Activated T-helper 2 cell treated with anti-CD3 and anti-CD28 coated beads, Interferon-gamma antibody, Interleukin-2, Interleukin-4, amounts not matched to agents 10 μg/mL and 5 μg/mL and 100 μg/mL, durations not matched to agents 14 hours and 24 hours and 36 hours (primary cell): ENCODE data around the gene KRTAP2-1. TPM values are rescaled to one million over a fixed set of nuclear protein-coding genes. Genes with fewer than 3 reads are reported as not detected.

ENCODE experiments used
- DNase-seq: peaks from one replicate; pipeline ENCODE4 v3.0.0; 2021; ENCODE audit warnings: low spot score
- H3K27ac Mint-ChIP-seq: one replicate; pipeline ENCODE4 v1.8.0; 2021; ENCODE audit warnings: mixed read lengths
- H3K27me3 Mint-ChIP-seq: one replicate; pipeline ENCODE4 v1.8.0; 2021; ENCODE audit warnings: low read depth, mixed read lengths
- H3K36me3 Mint-ChIP-seq: one replicate; pipeline ENCODE4 v1.8.0; 2021; ENCODE audit warnings: low read depth, mixed read lengths
- H3K4me1 Mint-ChIP-seq: one replicate; pipeline ENCODE4 v1.8.0; 2021; ENCODE audit warnings: low read depth, mixed read lengths
- H3K4me3 Mint-ChIP-seq: one replicate; pipeline ENCODE4 v1.8.0; 2021; ENCODE audit warnings: low read depth, mild to moderate bottlenecking, moderate library complexity, mixed read lengths
- H3K9me3 Mint-ChIP-seq: one replicate; pipeline ENCODE4 v1.8.0; 2021; ENCODE audit warnings: mixed read lengths
- intact Hi-C: fragments of 100-400 bp; cut with micrococcal nuclease; formaldehyde crosslinking; loops from one replicate; pipeline ENCODE4 v1.15.1; 2023
- total RNA-seq: library from RNA; stranded (reverse); gene quantifications from 2 replicates; pipeline ENCODE4 v1.2.3, GENCODE V29; 2022

KRTAP2-1 gene
- total RNA-seq, 1 donor from 2014 or later: not detected

GRCh38 chr17:40997361-40997760 lies 49.8 kb downstream of the KRTAP2-1 start:
- DNase-seq: no peak
- peaks cover 36% of the 10 kb centered on the region for H3K27me3 Mint-ChIP-seq
- no peaks in the 10 kb centered on the region for H3K9me3 Mint-ChIP-seq
- no peaks in the 10 kb centered on the region for H3K4me1 Mint-ChIP-seq
- intact Hi-C loops: no loop called here
- no peaks in the 10 kb centered on the region for H3K36me3 Mint-ChIP-seq
- H3K4me3 Mint-ChIP-seq: no peak overlapping the region
- H3K27ac Mint-ChIP-seq: no peak overlapping the region

GRCh38 chr17:40996829-40997228 lies 50.3 kb downstream of the KRTAP2-1 start:
- Mint-ChIP-seq H3K4me1 (no peaks in the 10 kb centered on the region), H3K27ac (no peak overlapping the region), H3K27me3 (peaks cover 39% of the 10 kb centered on the region), H3K36me3 (no peaks in the 10 kb centered on the region), H3K4me3 (no peak overlapping the region), H3K9me3 (no peaks in the 10 kb centered on the region)
- no peak for DNase-seq
- intact Hi-C loops: no loop called here

Other genes starting within 250 kb of the KRTAP2-1 start
- gene KRT28, start 247.4 kb downstream of the KRTAP2-1 start, total RNA-seq: not detected in 2 replicates
- 27.8 and 29.1 TPM in 2 replicates for gene KRT10, start 224.7 kb downstream of the KRTAP2-1 start, total RNA-seq
- gene KRT12, start 180.1 kb downstream of the KRTAP2-1 start, total RNA-seq: not detected in 2 replicates
- gene KRT20, start 162.1 kb downstream of the KRTAP2-1 start, total RNA-seq: not detected in 2 replicates
- not detected in 2 replicates for gene KRT23, start 109.7 kb downstream of the KRTAP2-1 start, total RNA-seq
- not detected in 2 replicates for gene KRT39, start 80.4 kb downstream of the KRTAP2-1 start, total RNA-seq
- gene KRT40, start 63.0 kb downstream of the KRTAP2-1 start, total RNA-seq: not detected in 2 replicates
- not detected in 2 replicates for gene KRTAP3-3, start 53.2 kb downstream of the KRTAP2-1 start, total RNA-seq
- gene KRTAP3-2, start 47.4 kb downstream of the KRTAP2-1 start, total RNA-seq: not detected in 2 replicates
- not detected in 2 replicates for gene KRTAP3-1, start 38.2 kb downstream of the KRTAP2-1 start, total RNA-seq
- gene KRTAP1-5, start 20.1 kb downstream of the KRTAP2-1 start, total RNA-seq: not detected in 2 replicates
- gene KRTAP1-4, start 17.1 kb downstream of the KRTAP2-1 start, total RNA-seq: not detected in 2 replicates
- gene KRTAP1-3, start 12.4 kb downstream of the KRTAP2-1 start, total RNA-seq: not detected in 2 replicates
- not detected in 2 replicates for gene KRTAP1-1, start 5.9 kb downstream of the KRTAP2-1 start, total RNA-seq
- not detected in 2 replicates for gene KRTAP2-2, start 7.9 kb upstream of the KRTAP2-1 start, total RNA-seq
- not detected in 2 replicates for gene KRTAP2-3, start 12.8 kb upstream of the KRTAP2-1 start, total RNA-seq
- gene KRTAP2-4, start 18.6 kb upstream of the KRTAP2-1 start, total RNA-seq: not detected in 2 replicates
- gene KRTAP4-7, start 36.8 kb upstream of the KRTAP2-1 start, total RNA-seq: not detected in 2 replicates
- gene KRTAP4-8, start 50.8 kb upstream of the KRTAP2-1 start, total RNA-seq: not detected in 2 replicates
- gene KRTAP4-16, start 54.9 kb upstream of the KRTAP2-1 start, total RNA-seq: not detected in 2 replicates
- gene KRTAP4-9, start 58.1 kb upstream of the KRTAP2-1 start, total RNA-seq: not detected in 2 replicates
- not detected in 2 replicates for gene KRTAP4-11, start 71.1 kb upstream of the KRTAP2-1 start, total RNA-seq
- gene KRTAP4-12, start 76.9 kb upstream of the KRTAP2-1 start, total RNA-seq: not detected in 2 replicates
- not detected in 2 replicates for gene KRTAP4-6, start 93.2 kb upstream of the KRTAP2-1 start, total RNA-seq
- not detected in 2 replicates for gene KRTAP4-5, start 102.5 kb upstream of the KRTAP2-1 start, total RNA-seq
- gene KRTAP4-4, start 113.4 kb upstream of the KRTAP2-1 start, total RNA-seq: not detected in 2 replicates
- gene KRTAP4-3, start 120.9 kb upstream of the KRTAP2-1 start, total RNA-seq: not detected in 2 replicates
- not detected in 2 replicates for gene KRTAP4-2, start 130.9 kb upstream of the KRTAP2-1 start, total RNA-seq
- not detected in 2 replicates for gene KRTAP4-1, start 137.6 kb upstream of the KRTAP2-1 start, total RNA-seq
- not detected in 2 replicates for gene KRTAP9-1, start 142.6 kb upstream of the KRTAP2-1 start, total RNA-seq
- gene KRTAP9-2, start 179.3 kb upstream of the KRTAP2-1 start, total RNA-seq: not detected in 2 replicates
- not detected in 2 replicates for gene KRTAP9-3, start 185.1 kb upstream of the KRTAP2-1 start, total RNA-seq
- not detected in 2 replicates for gene KRTAP9-8, start 190.7 kb upstream of the KRTAP2-1 start, total RNA-seq
- not detected in 2 replicates for gene KRTAP9-4, start 202.4 kb upstream of the KRTAP2-1 start, total RNA-seq
- not detected in 2 replicates for gene KRTAP9-9, start 208.1 kb upstream of the KRTAP2-1 start, total RNA-seq
- not detected in 2 replicates for gene KRTAP9-6, start 218.1 kb upstream of the KRTAP2-1 start, total RNA-seq
- not detected in 2 replicates for gene KRTAP9-7, start 228.4 kb upstream of the KRTAP2-1 start, total RNA-seq